Suprapubic skin (tissue), 3 donors: Measurements from ENCODE around the gene HES5.

Experiments
- POLR2A ChIP-seq, 2 donors: fragments of 450-650 bp; IDR thresholded peaks; one replicate each; pipeline ENCODE4 v1.6.1; 2017; ENCODE audit warnings: antibody characterized with exemption in 2 of 2, mild to moderate bottlenecking in 2 of 2, moderate library complexity in 2 of 2
- TF ChIP-seq, protein P1 (sequence below), 2 donors: fragments of 200-600 bp in 1 of 2; fragments of 450-650 bp in 1 of 2; sonication (generic) in 1 of 2; IDR thresholded peaks; one replicate each; pipeline ENCODE4 v1.5.1; 2016 to 2019; ENCODE audit warnings: antibody characterized with exemption in 2 of 2, mild to moderate bottlenecking in 1 of 2, moderate library complexity in 1 of 2

DNA sequence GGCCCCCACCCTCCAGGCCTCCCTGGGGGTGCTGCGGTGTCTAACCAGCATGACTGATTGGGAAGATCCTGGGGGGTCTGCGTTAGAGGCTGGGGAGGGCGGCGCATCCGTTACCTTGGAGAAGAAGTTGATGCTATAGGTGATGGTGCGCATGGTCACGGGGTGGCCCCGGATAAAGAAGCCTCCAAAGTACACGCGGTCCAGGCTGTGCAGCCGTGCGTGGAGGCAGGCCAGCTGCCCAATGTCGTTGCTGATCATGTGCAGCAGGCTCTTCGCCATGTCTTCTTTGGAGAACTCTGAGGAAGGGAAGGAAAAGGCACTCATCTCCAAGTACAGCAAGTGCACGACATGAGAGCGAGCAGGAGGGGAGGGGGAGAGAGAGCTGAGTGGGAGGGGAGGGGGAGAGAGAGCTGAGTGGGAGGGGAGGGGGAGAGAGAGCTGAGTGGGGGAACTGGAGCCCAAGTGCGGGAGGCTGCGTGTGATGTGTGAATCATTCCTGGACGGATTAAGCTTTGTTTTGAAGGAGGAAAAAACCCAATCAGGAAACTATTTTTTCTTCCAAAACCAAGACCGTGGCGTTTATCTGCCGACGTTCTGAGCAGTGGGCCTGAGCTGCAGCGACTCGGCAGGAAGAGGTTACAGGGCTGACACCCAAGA, 10.9 kb downstream of the HES5 start:
- TF ChIP-seq POLR2A (IDR thresholded peaks at IDR 0.05): no peak
- TF ChIP-seq, protein P1, sequence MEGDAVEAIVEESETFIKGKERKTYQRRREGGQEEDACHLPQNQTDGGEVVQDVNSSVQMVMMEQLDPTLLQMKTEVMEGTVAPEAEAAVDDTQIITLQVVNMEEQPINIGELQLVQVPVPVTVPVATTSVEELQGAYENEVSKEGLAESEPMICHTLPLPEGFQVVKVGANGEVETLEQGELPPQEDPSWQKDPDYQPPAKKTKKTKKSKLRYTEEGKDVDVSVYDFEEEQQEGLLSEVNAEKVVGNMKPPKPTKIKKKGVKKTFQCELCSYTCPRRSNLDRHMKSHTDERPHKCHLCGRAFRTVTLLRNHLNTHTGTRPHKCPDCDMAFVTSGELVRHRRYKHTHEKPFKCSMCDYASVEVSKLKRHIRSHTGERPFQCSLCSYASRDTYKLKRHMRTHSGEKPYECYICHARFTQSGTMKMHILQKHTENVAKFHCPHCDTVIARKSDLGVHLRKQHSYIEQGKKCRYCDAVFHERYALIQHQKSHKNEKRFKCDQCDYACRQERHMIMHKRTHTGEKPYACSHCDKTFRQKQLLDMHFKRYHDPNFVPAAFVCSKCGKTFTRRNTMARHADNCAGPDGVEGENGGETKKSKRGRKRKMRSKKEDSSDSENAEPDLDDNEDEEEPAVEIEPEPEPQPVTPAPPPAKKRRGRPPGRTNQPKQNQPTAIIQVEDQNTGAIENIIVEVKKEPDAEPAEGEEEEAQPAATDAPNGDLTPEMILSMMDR (IDR thresholded peaks at IDR 0.05): no peak
